Pancreas (tissue), 10 donors: Measurements from ENCODE around the gene NOX1. TPM values are rescaled to one million over a fixed set of nuclear protein-coding genes. Genes with fewer than 3 reads are reported as not detected.

Source experiments
- ATAC-seq, 4 donors: fragments of 200-7000 bp; cut with Tn5 transposase; one replicate each; pipeline versions ENCODE4 v1.8.0 to v1.9.1; 2020; ENCODE audit warnings: mild to moderate bottlenecking in 4 of 4, moderate library complexity in 4 of 4
- DNase-seq, 6 donors: peaks; one replicate each; pipeline ENCODE4 v3.0.0-alpha.2; 2020
- FAIRE-seq: peaks from 2 replicates; lab custom pipeline; 2012; peaks lifted over from hg19 to GRCh38; lab: Jason Lieb, UNC
- H3K27ac ChIP-seq, 4 donors: fragments of 200-600 bp; sonication (generic); 1 replicate in 3 of 4; 2 replicates in 1 of 4; pipeline versions ENCODE4 v1.5.0 to v1.8.0; 2020
- H3K27me3 ChIP-seq, 4 donors: fragments of 200-600 bp; one replicate each; pipeline ENCODE4 v1.8.0; 2021
- H3K36me3 ChIP-seq, 3 donors: fragments of 200-600 bp; sonication (generic) in 1 of 3; one replicate each; pipeline versions ENCODE4 v1.5.0 to v1.8.0; 2020 to 2021
- H3K4me1 ChIP-seq, 3 donors: fragments of 200-600 bp; one replicate each; pipeline ENCODE4 v1.8.0; 2021
- H3K4me3 ChIP-seq, 4 donors: fragments of 200-600 bp; sonication (generic) in 2 of 4; one replicate each; pipeline versions ENCODE4 v1.5.0 to v1.8.0; 2020 to 2021
- H3K9me3 ChIP-seq, 4 donors: fragments of 200-600 bp; one replicate each; pipeline ENCODE4 v1.8.0; 2021
- CTCF ChIP-seq, 4 donors: fragments of 200-600 bp; sonication (generic) in 3 of 4; IDR thresholded peaks; one replicate each; pipeline versions ENCODE4 v1.5.0 to v1.8.0; 2021; ENCODE audit warnings: antibody characterized with exemption in 4 of 4
- WGBS, 2 donors: extraction: QIAGEN DNeasy Blood & Tissue Kit; methylation state at CpG; one replicate each; pipeline ENCODE4 v1.1.7; 2013; 5-methylcytosine and 5-hydroxymethylcytosine counted together
- intact Hi-C, 3 donors: fragments of 100-400 bp; cut with DNase I; formaldehyde crosslinking; loops; one replicate each; pipeline versions ENCODE4 v1.11.1 to v1.14.2; 2022
- polyA plus RNA-seq, 2 donors: library from polyadenylated mRNA; stranded (reverse); fragments of 200-250 nt; gene quantifications; one replicate each; pipeline ENCODE4 v1.2.3, GENCODE V29; 2013
- total RNA-seq, 6 donors: library from RNA; stranded (reverse); fragmentation: NEBNext Ultra II Directional in 4 of 6; extraction: Animal tissue kit (Norgen Biotek cat#: 25700) in 4 of 6; gene quantifications; one replicate each; pipeline versions ENCODE4 v1.2.1 to v1.2.4, GENCODE V29; 2021 to 2023
- donor health status: healthy with polysubstance abuse.
- donor health status: DM: no; HTN: no; CAD: no; lungs with moderate emphysema.
- donor health status: DM: no; HTN: no; CAD: no.
- donor health status: control.
- donor health status: control.
- donor health status: Bipolar disorder and iron deficiency.
- donor health status: DM: yes; HTN: yes; CAD: no.
- donor health status: DM: no; HTN: no; CAD: no.
- donor health status: DM: no; HTN: no; CAD: no.
- donor health status: DM: yes; HTN: yes; CAD: no.

Gene NOX1
- total and polyA plus RNA-seq, 8 donors: 0.16 TPM; not detected in 7

DNA sequence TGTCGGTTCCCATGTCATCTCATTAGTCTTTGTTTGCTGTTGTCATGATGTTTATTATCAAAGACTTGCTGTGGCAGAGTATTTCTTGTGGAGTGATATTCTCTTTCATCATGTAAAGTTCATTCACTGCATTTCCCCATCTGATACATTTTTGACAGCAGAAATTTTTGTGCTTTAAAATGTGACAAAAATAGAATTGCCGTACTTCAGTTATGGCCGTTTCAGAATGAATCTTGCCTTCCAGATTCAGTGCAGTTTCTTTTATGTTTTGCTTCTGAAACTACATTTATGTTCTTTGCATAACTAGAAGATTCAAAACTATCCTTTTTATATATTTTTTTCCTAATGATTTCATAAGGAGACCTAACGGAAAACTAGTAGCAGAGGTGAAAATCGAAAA lies 44.0 kb downstream of the NOX1 start:
- Histone ChIP-seq H3K27me3 (no peaks in the 10 kb centered on the region), H3K9me3 (no peaks in the 10 kb centered on the region), H3K4me1 (peaks cover 0 to 5% (median 0%) of the 10 kb centered on the region in 3 donors), H3K4me3 (no peak overlapping the region), H3K36me3 (peaks cover 0 to 3% (median 0%) of the 10 kb centered on the region in 3 donors), H3K27ac (no peak overlapping the region)
- 71 to 85% methylated on average over 5 of the region's 5 CpGs for WGBS, 2 donors
- DNase-seq (no peak), FAIRE-seq (no peak), ATAC-seq (no peak)
- intact Hi-C loops: no loop called here
- no peak for TF ChIP-seq CTCF (IDR thresholded peaks at IDR 0.05)

GRCh38 chrX:100829730-100830129 lies 44.4 kb downstream of the NOX1 start:
- DNase-seq: no peak
- H3K4me3 ChIP-seq: no peak overlapping the region
- peaks cover 0 to 3% (median 0%) of the 10 kb centered on the region in 3 donors for H3K36me3 ChIP-seq
- no peak overlapping the region for H3K27ac ChIP-seq
- no peak for ATAC-seq
- TF ChIP-seq CTCF (IDR thresholded peaks at IDR 0.05): no peak
- intact Hi-C loops: no loop called here
- peaks cover 0 to 5% (median 0%) of the 10 kb centered on the region in 3 donors for H3K4me1 ChIP-seq
- H3K27me3 ChIP-seq: no peaks in the 10 kb centered on the region
- no peak for FAIRE-seq
- no peaks in the 10 kb centered on the region for H3K9me3 ChIP-seq
- 69 to 81% methylated on average over 2 of the region's 2 CpGs for WGBS, 2 donors

GRCh38 chrX:100819837-100820666 lies 54.1 kb downstream of the NOX1 start, which contains the start of gene CSTF2:
Gene CSTF2, plus strand, starts transcription at chrX:100820391. Its CDS starts 26 bp downstream, at chrX:100820417.
- FAIRE-seq (no peak), DNase-seq (peak; percentile 69 to 89 (median 79)), ATAC-seq (peak; percentile 99 to 100 (median 100))
- peak within 1 kb of the TSS; percentile 29 to 64 (median 50) for H3K27ac ChIP-seq
- peak within 1 kb of the TSS; percentile 29 to 54 (median 45) for H3K4me3 ChIP-seq
- H3K27me3 ChIP-seq: peaks cover 0 to 3% (median 0%) of the 10 kb centered on the region in 4 donors
- no peaks in the 10 kb centered on the region for H3K9me3 ChIP-seq
- intact Hi-C loops: no loop called here
- peaks cover 0 to 12% (median 0%) of the 10 kb centered on the region in 3 donors for H3K36me3 ChIP-seq
- peak in 1 of 4 donors; percentile 13 for TF ChIP-seq CTCF (IDR thresholded peaks at IDR 0.05)
- 1 to 40% methylated on average over 49 of the region's 49 CpGs for WGBS, 2 donors
- no peaks in the 10 kb centered on the region for H3K4me1 ChIP-seq

DNA sequence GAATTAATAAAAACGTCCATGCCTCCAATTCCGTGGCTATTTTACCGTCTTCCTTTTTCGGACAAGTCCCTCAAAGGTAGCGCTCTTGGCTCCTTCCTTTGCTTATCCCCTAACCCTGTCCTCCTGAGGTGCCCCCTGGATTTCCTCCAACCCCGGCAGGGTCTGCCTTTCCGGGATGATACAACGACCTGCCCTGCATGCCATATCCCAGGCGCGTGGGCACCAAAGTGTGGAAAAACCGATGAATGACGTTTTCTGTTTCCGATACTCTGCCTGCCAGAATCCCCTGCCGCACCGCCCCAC lies 54.7 kb downstream of the NOX1 start:
- intact Hi-C loops: no loop called here
- Histone ChIP-seq H3K4me1 (no peaks in the 10 kb centered on the region), H3K9me3 (no peaks in the 10 kb centered on the region), H3K36me3 (peaks cover 0 to 10% (median 0%) of the 10 kb centered on the region in 3 donors), H3K27me3 (peaks cover 0 to 3% (median 0%) of the 10 kb centered on the region in 4 donors), H3K4me3 (peak overlapping the region; percentile 29 to 54 (median 45)), H3K27ac (peak overlapping the region in 3 of 4 donors; percentile 29 to 64 (median 48))
- WGBS, 2 donors: 9 to 35% methylated on average over 15 of the region's 15 CpGs
- DNase-seq (peak in 3 of 6 donors; percentile 25 to 47 (median 30)), ATAC-seq (no peak), FAIRE-seq (no peak)
- no peak for TF ChIP-seq CTCF (IDR thresholded peaks at IDR 0.05)

- 39 to 50% methylated on average over 2 of the region's 2 CpGs for WGBS, 2 donors
- Histone ChIP-seq H3K4me3 (no peak overlapping the region), H3K9me3 (no peaks in the 10 kb centered on the region), H3K27me3 (peaks cover 0 to 11% (median 0%) of the 10 kb centered on the region in 4 donors), H3K36me3 (no peaks in the 10 kb centered on the region), H3K27ac (no peak overlapping the region), H3K4me1 (no peaks in the 10 kb centered on the region)
- intact Hi-C loops: no loop called here
- no peak for TF ChIP-seq CTCF (IDR thresholded peaks at IDR 0.05)
- no peak for ATAC-seq
- no peak for FAIRE-seq
- no peak for DNase-seq
These were observed 56.8 kb downstream of the NOX1 start for GRCh38 chrX:100817340-100817739.
